ENCODE data around the gene DCTN2.

DCTN2 gene

GRCh38 chr12:57483466-57483865 lies 63.5 kb downstream of the DCTN2 start:
- Histone ChIP-seq H3K4me3 (ENCODE audit: low read length) (no peak overlapping the region), H3K9ac (ENCODE audit: low read length) (no peak overlapping the region), H3K36me3 (ENCODE audit: control insufficient read depth, insufficient read depth, low read length) (no peaks in the 10 kb centered on the region), H3K4me1 (ENCODE audit: control insufficient read depth, insufficient read depth, low read length) (peaks cover under 1% of the 10 kb centered on the region), H3K9me3 (ENCODE audit: control insufficient read depth, low read length) (no peaks in the 10 kb centered on the region), H3K27me3 (ENCODE audit: control insufficient read depth, insufficient read depth, low read length) (peaks cover 14% of the 10 kb centered on the region)

GRCh38 chr12:57481671-57482070 lies 65.3 kb downstream of the DCTN2 start:
- H3K4me3 ChIP-seq (ENCODE audit: low read length), result no peak overlapping the region
- no peaks in the 10 kb centered on the region for H3K4me1 ChIP-seq (ENCODE audit: control insufficient read depth, insufficient read depth, low read length)

More at GRCh38 chr12:57481671-57482070, 65.3 kb downstream of the DCTN2 start:
- Histone ChIP-seq H3K9ac (ENCODE audit: low read length) (no peak overlapping the region), H3K9me3 (ENCODE audit: control insufficient read depth, low read length) (no peaks in the 10 kb centered on the region), H3K27me3 (ENCODE audit: control insufficient read depth, insufficient read depth, low read length) (peaks cover 26% of the 10 kb centered on the region), H3K36me3 (ENCODE audit: control insufficient read depth, insufficient read depth, low read length) (no peaks in the 10 kb centered on the region)
